Uterus (tissue), 2 donors: ENCODE results near the gene GABARAPL1.

Source experiments
- CTCF ChIP-seq, 4 experiments: fragments of 200-600 bp in 2 of 4; fragments of 450-650 bp in 2 of 4; sonication (generic) in 2 of 4; IDR thresholded peaks; one replicate each; pipeline ENCODE4 v1.5.1; 2016 to 2019; ENCODE audit warnings: antibody characterized with exemption in 4 of 4, mild to moderate bottlenecking in 2 of 4, moderate library complexity in 1 of 4
- POLR2A ChIP-seq, 2 donors: fragments of 450-650 bp; IDR thresholded peaks; one replicate each; pipeline ENCODE4 v1.6.1; 2016; ENCODE audit warnings: antibody characterized with exemption in 2 of 2, mild to moderate bottlenecking in 1 of 2, moderate library complexity in 1 of 2

DNA sequence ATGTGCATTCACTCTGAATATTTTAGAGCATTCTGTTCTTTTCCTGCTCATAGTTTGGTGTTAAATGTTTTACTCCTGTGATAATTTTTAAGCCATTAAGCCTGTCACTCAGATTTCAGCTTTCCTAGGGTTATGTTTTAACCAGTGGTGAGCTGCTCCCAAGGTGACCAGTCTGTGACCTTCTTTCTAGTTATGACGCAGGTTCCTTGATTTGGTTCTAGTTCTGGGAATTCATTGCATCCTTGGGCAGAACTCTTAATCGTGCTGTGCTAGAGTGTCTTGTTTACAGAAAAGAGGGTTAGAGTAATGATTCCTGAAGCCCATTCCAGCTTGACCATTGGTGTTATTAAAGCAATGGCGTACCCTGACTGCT, 2.2 kb downstream of the GABARAPL1 start:
- TF ChIP-seq POLR2A (IDR thresholded peaks at IDR 0.05), result no peak
- no peak for TF ChIP-seq CTCF (IDR thresholded peaks at IDR 0.05)
